ENCODE results near the gene TMEM178B.

Gene TMEM178B

DNA sequence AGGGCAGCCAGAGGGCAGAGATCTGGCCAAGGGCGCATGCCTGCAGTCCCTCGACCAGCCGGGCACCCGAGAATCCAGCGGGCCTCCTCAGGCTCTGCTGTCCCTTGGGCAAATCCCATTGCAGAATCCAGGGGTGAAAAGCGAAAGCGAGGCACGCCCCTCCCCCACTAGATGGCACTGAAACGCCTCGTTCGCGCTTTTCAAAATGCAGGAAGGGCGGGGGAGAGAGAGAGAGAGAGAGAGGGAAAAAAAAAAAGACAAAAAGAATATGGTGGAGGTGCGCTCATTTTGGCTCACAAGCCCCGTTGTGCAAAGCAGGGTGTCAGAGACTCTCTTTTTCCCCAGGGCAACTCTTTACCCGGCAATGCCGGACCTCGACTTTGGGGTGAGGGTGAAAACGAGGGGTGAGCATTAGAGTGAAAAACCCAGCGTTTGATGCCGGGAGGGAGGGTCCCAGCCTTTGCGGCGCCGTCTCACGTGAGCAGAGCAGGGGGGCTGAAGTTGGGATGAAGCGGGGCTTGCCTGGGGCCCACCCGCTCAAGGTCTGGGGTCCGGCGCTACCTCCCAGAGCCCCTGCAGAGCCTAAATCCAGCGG lies 2.5 kb upstream of the TMEM178B start (continued):
- TF ChIP-seq, protein P1, sequence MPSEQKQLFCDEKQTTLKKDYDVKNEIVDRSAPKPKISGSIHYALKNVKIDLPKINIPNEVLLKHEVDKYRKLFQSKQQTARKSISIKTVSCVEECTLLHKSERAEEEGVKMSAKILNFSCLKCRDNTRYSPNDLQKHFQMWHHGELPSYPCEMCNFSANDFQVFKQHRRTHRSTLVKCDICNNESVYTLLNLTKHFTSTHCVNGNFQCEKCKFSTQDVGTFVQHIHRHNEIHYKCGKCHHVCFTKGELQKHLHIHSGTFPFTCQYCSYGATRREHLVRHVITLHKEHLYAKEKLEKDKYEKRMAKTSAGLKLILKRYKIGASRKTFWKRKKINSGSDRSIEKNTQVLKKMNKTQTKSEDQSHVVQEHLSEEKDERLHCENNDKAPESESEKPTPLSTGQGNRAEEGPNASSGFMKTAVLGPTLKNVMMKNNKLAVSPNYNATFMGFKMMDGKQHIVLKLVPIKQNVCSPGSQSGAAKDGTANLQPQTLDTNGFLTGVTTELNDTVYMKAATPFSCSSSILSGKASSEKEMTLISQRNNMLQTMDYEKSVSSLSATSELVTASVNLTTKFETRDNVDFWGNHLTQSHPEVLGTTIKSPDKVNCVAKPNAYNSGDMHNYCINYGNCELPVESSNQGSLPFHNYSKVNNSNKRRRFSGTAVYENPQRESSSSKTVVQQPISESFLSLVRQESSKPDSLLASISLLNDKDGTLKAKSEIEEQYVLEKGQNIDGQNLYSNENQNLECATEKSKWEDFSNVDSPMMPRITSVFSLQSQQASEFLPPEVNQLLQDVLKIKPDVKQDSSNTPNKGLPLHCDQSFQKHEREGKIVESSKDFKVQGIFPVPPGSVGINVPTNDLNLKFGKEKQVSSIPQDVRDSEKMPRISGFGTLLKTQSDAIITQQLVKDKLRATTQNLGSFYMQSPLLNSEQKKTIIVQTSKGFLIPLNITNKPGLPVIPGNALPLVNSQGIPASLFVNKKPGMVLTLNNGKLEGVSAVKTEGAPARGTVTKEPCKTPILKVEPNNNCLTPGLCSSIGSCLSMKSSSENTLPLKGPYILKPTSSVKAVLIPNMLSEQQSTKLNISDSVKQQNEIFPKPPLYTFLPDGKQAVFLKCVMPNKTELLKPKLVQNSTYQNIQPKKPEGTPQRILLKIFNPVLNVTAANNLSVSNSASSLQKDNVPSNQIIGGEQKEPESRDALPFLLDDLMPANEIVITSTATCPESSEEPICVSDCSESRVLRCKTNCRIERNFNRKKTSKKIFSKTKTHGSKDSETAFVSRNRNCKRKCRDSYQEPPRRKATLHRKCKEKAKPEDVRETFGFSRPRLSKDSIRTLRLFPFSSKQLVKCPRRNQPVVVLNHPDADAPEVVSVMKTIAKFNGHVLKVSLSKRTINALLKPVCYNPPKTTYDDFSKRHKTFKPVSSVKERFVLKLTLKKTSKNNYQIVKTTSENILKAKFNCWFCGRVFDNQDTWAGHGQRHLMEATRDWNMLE (tag by site-specific recombination; conservative IDR thresholded peaks at IDR 0.05; ENCODE audit: low read depth) = peak; percentile 9
- TF ChIP-seq HOXD13 (CRISPR knock-in tag; IDR thresholded peaks at IDR 0.05; ENCODE audit: borderline replicate concordance) (no peak), ZNF549 (tag by site-specific recombination; IDR thresholded peaks at IDR 0.05) (no peak), ZNF394 (tag by site-specific recombination; IDR thresholded peaks at IDR 0.05; ENCODE audit: borderline replicate concordance) (0 out of 2 replicates have a peak, but pooled peaks have one; percentile 14), GLIS2 (tag by site-specific recombination; IDR thresholded peaks at IDR 0.05) (peak; percentile 82), ZNF366 (tag by site-specific recombination; conservative IDR thresholded peaks at IDR 0.05) (peak; percentile 93), SP7 (tag by site-specific recombination; IDR thresholded peaks at IDR 0.05) (peak; percentile 61)
- TF ChIP-seq, protein P2, sequence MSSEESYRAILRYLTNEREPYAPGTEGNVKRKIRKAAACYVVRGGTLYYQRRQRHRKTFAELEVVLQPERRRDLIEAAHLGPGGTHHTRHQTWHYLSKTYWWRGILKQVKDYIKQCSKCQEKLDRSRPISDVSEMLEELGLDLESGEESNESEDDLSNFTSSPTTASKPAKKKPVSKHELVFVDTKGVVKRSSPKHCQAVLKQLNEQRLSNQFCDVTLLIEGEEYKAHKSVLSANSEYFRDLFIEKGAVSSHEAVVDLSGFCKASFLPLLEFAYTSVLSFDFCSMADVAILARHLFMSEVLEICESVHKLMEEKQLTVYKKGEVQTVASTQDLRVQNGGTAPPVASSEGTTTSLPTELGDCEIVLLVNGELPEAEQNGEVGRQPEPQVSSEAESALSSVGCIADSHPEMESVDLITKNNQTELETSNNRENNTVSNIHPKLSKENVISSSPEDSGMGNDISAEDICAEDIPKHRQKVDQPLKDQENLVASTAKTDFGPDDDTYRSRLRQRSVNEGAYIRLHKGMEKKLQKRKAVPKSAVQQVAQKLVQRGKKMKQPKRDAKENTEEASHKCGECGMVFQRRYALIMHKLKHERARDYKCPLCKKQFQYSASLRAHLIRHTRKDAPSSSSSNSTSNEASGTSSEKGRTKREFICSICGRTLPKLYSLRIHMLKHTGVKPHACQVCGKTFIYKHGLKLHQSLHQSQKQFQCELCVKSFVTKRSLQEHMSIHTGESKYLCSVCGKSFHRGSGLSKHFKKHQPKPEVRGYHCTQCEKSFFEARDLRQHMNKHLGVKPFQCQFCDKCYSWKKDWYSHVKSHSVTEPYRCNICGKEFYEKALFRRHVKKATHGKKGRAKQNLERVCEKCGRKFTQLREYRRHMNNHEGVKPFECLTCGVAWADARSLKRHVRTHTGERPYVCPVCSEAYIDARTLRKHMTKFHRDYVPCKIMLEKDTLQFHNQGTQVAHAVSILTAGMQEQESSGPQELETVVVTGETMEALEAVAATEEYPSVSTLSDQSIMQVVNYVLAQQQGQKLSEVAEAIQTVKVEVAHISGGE (tag by site-specific recombination; conservative IDR thresholded peaks at IDR 0.05; ENCODE audit: low read depth) = peak; percentile 40; the same call in 1 of the 2 replicates

DNA sequence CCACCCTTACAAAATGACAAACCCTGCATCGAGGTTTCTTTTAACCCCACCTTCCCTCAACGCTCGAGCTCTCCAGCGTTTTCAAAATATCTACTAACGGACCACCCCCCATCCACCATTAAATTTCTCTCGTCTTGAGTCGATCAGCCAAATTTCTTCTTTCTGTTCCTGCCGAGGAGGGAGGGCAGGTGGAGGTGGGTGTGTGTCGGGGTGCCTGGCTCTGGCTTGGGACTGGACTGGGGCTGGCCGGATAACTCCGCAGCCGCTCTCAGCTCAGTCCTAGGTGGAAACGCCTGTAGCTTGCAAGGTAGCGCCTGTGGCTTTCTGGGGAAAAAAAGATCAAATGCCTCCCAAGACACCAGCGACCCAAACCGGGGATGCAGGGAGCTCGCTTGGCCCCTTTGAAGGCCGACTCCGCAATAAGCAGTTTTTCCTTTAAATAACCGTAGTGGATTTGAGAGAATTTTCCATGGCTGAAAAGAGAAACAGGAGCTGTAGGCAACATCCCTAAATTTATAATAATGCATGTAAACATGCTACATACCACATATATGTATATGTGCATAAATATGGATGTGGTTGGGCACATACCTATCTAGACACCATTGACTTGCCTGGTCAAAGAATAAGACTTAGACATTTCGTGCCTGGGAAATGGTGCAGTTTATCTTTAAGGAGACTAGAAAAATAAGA lies 1.9 kb upstream of the TMEM178B start:
- ChIA-PET POLR2A (interaction anchor here (0.6 to 1.7 kb wide), 6 partner anchors 57 to 666 kb away, joined by 3 to 12 read pairs (median 4); partner anchors contain the start of genes MRPS33 and SSBP1), CTCF (interaction anchor here (0.6 to 2.3 kb wide), 14 partner anchors 54 to 582 kb away, joined by 3 to 13 read pairs (median 4); partner anchors contain the start of gene MRPS33)
- Histone ChIP-seq H3K27ac (ENCODE audit: extremely low read depth, low read depth, low read length) (peak overlapping the region; percentile 6; the same call in 1 of the 2 replicates), H3K36me3 (ENCODE audit: control insufficient read depth in 2 of 2, insufficient read depth in 1 of 2, low read length in 2 of 2) (no peaks in the 10 kb centered on the region), H3K4me3 (ENCODE audit: low read depth, low read length) (peak overlapping the region; percentile 68), H3K9me3 (ENCODE audit: control insufficient read depth, insufficient read depth, low read depth, low read length) (no peaks in the 10 kb centered on the region), H3K4me1 (ENCODE audit: control insufficient read depth, insufficient read depth, low read length) (no peaks in the 10 kb centered on the region)
- TF ChIP-seq, protein P3, sequence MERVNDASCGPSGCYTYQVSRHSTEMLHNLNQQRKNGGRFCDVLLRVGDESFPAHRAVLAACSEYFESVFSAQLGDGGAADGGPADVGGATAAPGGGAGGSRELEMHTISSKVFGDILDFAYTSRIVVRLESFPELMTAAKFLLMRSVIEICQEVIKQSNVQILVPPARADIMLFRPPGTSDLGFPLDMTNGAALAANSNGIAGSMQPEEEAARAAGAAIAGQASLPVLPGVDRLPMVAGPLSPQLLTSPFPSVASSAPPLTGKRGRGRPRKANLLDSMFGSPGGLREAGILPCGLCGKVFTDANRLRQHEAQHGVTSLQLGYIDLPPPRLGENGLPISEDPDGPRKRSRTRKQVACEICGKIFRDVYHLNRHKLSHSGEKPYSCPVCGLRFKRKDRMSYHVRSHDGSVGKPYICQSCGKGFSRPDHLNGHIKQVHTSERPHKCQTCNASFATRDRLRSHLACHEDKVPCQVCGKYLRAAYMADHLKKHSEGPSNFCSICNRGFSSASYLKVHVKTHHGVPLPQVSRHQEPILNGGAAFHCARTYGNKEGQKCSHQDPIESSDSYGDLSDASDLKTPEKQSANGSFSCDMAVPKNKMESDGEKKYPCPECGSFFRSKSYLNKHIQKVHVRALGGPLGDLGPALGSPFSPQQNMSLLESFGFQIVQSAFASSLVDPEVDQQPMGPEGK (tag by site-specific recombination; IDR thresholded peaks at IDR 0.05) = peak; percentile 4
- TF ChIP-seq GLIS2 (tag by site-specific recombination; IDR thresholded peaks at IDR 0.05) = peak; percentile 19; the same call in 1 of the 2 replicates
- TF ChIP-seq ZNF76 (tag by site-specific recombination; IDR thresholded peaks at IDR 0.05; ENCODE audit: borderline replicate concordance, low read depth) = peak; percentile 81; the same call in 1 of the 2 replicates
- no peak for TF ChIP-seq ZNF558 (tag by site-specific recombination; IDR thresholded peaks at IDR 0.05)
- TF ChIP-seq PRDM1 (tag by site-specific recombination; IDR thresholded peaks at IDR 0.05) = no peak
- no peak for TF ChIP-seq ZNF394 (tag by site-specific recombination; IDR thresholded peaks at IDR 0.05; ENCODE audit: borderline replicate concordance)
- TF ChIP-seq ZNF140 (tag by site-specific recombination; IDR thresholded peaks at IDR 0.05) = no peak
- 0 out of 2 replicates have a peak, but pooled peaks have one; percentile 25 for TF ChIP-seq IKZF3 (tag by site-specific recombination; IDR thresholded peaks at IDR 0.05)
- TF ChIP-seq, protein P4, sequence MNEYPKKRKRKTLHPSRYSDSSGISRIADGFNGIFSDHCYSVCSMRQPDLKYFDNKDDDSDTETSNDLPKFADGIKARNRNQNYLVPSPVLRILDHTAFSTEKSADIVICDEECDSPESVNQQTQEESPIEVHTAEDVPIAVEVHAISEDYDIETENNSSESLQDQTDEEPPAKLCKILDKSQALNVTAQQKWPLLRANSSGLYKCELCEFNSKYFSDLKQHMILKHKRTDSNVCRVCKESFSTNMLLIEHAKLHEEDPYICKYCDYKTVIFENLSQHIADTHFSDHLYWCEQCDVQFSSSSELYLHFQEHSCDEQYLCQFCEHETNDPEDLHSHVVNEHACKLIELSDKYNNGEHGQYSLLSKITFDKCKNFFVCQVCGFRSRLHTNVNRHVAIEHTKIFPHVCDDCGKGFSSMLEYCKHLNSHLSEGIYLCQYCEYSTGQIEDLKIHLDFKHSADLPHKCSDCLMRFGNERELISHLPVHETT (tag by site-specific recombination; IDR thresholded peaks at IDR 0.05) = no peak
- 0 out of 2 replicates have a peak, but pooled peaks have one; percentile 5 for TF ChIP-seq ZFP69B (tag by site-specific recombination; IDR thresholded peaks at IDR 0.05)
- peak; percentile 83 for TF ChIP-seq SCRT1 (tag by site-specific recombination; IDR thresholded peaks at IDR 0.05; ENCODE audit: borderline replicate concordance)
- TF ChIP-seq SCRT2 (tag by site-specific recombination; IDR thresholded peaks at IDR 0.05) = peak; percentile 79
- peak; percentile 88 for TF ChIP-seq ZNF335 (tag by site-specific recombination; conservative IDR thresholded peaks at IDR 0.05)
- peak; percentile 32 for TF ChIP-seq KLF9 (tag by site-specific recombination; IDR thresholded peaks at IDR 0.05; ENCODE audit: low read depth)
